Effector memory CD4-positive, alpha-beta T cell (primary cell): Measurements from ENCODE around the gene ATXN7L3B.

Experiments used
- DNase-seq, 3 donors: peaks; one replicate each; pipeline ENCODE4 v3.0.0-alpha.2; 2020
- H3K27ac ChIP-seq: 2 replicates; pipeline ENCODE4 v1.7.0; 2013; ENCODE audit warnings: mild to moderate bottlenecking, low read length, moderate library complexity; ENCODE audit not compliant: insufficient read depth, poor library complexity, severe bottlenecking
- H3K27me3 ChIP-seq: replicated peaks from 2 replicates; pipeline ENCODE4 v1.7.0; 2013; ENCODE audit warnings: mild to moderate bottlenecking, low read length; ENCODE audit not compliant: insufficient read depth, control insufficient read depth, poor library complexity, severe bottlenecking
- H3K36me3 ChIP-seq: 2 replicates; pipeline ENCODE4 v1.7.0; 2013; ENCODE audit warnings: mild to moderate bottlenecking, low read length, moderate library complexity; ENCODE audit not compliant: control insufficient read depth, insufficient read depth
- H3K4me1 ChIP-seq: 2 replicates; pipeline ENCODE4 v1.7.0; 2013; ENCODE audit warnings: low read length, mild to moderate bottlenecking; ENCODE audit not compliant: control insufficient read depth, insufficient read depth, poor library complexity, severe bottlenecking
- H3K4me3 ChIP-seq: 2 replicates; pipeline ENCODE4 v1.7.0; 2013; ENCODE audit warnings: low read length, low read depth, mild to moderate bottlenecking; ENCODE audit not compliant: insufficient read depth, poor library complexity, severe bottlenecking
- H3K9me3 ChIP-seq: 2 replicates; pipeline ENCODE4 v1.7.0; 2013; ENCODE audit warnings: mild to moderate bottlenecking, low read length, moderate library complexity; ENCODE audit not compliant: control insufficient read depth

Gene ATXN7L3B

DNA sequence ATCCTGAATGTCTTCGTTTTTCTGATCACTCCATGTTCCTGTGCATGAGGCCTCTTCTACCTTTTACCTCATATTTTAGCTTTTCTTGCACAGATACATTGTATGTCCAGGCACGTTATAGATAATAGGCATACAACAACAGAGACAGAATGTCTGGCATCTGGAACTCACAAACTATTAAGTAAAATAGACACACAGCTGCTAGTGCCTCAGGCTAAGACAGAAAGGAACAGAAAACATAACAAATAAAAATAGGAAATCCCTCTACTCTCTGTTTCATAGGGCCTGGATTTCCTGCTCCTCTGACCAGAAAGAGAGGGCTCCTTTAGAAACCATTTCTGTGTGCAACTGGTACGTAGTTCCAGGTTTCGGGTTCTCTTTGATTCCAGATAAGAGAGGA, 48.6 kb downstream of the ATXN7L3B start:
- no peaks in the 10 kb centered on the region for H3K4me1 ChIP-seq
- no peaks in the 10 kb centered on the region for H3K36me3 ChIP-seq
- DNase-seq: no peak
- no peaks in the 10 kb centered on the region for H3K9me3 ChIP-seq
- no peaks in the 10 kb centered on the region for H3K27me3 ChIP-seq
- no peak overlapping the region for H3K4me3 ChIP-seq
- H3K27ac ChIP-seq: no peak overlapping the region
